HG03439 (cell line): Measurements from ENCODE around the gene TMPRSS6.

Experiments used
- ATAC-seq: cut with Tn5 transposase; IDR thresholded peaks from one replicate; pipeline ENCODE4 v1.9.1; 2021; ENCODE audit warnings: mild to moderate bottlenecking, moderate library complexity; ENCODE audit not compliant: unreplicated experiment

Gene TMPRSS6

GRCh38 chr22:37069719-37070118, 39.8 kb downstream of the TMPRSS6 start:
- ATAC-seq = no peak

DNA sequence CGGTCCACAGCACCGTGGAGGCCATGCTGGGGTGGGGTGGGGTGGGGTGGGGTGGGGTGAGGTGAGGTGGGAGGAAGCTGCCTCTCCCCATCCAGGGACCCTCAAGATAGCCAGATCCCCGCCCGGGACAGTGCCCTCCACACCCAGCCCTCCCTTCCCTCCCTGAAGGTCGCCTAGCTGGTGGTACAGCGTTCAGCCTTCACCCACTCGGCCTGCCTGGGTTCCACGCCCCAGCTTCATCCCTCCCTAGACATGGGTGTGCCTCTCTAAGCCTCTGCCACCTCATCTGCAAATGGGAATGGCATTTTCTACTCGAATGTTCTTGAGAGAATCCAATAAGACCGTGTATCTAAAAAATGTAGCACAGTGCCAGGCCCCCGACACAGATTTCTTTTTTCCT, 40.2 kb downstream of the TMPRSS6 start:
- ATAC-seq = no peak

GRCh38 chr22:37068859-37069258, 40.7 kb downstream of the TMPRSS6 start:
- ATAC-seq = no peak

GRCh38 chr22:37067428-37067827, 42.1 kb downstream of the TMPRSS6 start:
- no peak for ATAC-seq

DNA sequence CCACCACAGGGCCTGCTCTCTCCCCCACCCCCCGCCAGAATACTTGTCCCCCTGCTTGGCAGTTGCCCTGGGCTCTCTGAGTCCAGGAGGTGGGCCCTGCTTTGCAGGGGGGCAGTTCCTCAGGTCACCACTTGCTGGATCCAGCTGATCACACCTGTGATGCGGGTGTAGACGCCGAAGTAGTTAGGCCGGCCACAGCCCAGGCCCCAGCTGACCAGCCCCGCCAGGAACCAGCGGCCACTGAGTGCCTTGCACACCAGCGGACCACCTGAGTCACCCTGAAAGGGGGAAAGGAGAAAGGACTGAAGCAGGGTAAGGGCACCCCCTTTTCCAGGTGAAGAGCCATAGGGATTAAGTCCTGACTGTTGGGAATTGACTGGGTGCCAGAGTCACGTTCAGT, 43.6 kb downstream of the TMPRSS6 start:
- no peak for ATAC-seq

DNA sequence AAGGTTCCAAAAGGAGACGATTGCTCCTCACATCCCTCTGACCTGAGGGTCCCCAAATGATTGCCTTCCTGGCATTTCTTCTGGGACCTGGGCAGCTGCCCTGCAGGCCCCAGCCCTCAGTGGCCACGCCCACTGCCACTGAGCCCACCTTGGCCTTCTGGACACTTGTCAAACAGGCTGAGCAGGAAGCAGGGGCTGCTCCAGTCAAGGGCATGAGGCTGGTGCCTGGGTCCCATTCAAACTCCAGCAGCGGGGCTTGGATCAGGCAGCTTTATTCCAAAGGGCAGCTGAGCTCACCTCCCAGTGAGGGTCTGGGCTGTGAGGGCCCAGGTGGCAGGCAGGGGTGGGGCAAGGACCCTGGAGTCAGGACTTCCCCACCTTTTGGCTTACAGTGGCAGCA, 44.3 kb downstream of the TMPRSS6 start:
- no peak for ATAC-seq

GRCh38 chr22:37064553-37064952, 45.0 kb downstream of the TMPRSS6 start:
- ATAC-seq = no peak

- no peak for ATAC-seq
These were observed 45.8 kb downstream of the TMPRSS6 start for GRCh38 chr22:37063431-37064420.

GRCh38 chr22:37062702-37063381, 46.7 kb downstream of the TMPRSS6 start:
- ATAC-seq = no peak

- ATAC-seq = no peak
These were observed 47.2 kb downstream of the TMPRSS6 start for GRCh38 chr22:37062376-37062675.

DNA sequence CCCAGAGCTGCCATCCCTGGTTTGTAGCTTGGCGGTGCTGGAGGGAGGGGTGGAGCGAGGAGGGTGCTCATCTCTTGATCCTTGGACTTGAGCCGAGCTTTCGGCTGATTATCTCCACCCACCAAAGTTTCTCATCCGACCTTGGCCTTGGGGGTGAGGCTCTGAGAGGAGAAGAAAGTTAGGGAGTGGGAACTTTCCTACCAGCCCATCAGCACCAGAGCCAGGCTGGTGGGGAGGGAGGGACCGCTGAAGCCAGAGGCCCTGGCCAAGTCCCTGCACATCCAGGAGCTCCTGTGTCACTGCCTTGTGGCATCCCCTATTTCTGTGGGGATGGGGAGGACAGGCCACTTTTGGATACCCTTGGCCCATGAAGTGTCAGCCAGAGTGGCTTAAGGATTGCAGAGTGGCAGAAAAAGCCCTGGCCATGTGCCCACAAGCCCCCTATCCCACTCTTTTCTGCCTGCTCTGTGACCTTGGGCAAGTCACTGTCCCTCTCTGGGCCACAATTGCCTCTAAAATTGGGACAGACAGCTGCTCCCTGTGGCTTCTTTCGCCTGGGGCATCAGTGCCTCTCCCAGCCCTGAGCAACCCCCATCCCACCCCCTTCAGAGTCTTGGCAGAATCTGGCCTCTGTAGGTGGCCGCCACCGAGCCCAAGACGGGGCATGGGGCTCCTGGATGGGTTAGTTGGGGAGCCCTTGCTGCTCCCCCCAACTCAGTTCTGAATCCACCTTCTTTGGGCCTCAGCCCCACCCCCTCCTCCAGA, 47.7 kb downstream of the TMPRSS6 start:
- ATAC-seq = no peak

- no peak for ATAC-seq
These were observed 48.5 kb downstream of the TMPRSS6 start for GRCh38 chr22:37060801-37061610.

- no peak for ATAC-seq
These were observed 49.5 kb downstream of the TMPRSS6 start for GRCh38 chr22:37059876-37060449.

GRCh38 chr22:37058917-37059701, 50.4 kb downstream of the TMPRSS6 start:
- no peak for ATAC-seq

DNA sequence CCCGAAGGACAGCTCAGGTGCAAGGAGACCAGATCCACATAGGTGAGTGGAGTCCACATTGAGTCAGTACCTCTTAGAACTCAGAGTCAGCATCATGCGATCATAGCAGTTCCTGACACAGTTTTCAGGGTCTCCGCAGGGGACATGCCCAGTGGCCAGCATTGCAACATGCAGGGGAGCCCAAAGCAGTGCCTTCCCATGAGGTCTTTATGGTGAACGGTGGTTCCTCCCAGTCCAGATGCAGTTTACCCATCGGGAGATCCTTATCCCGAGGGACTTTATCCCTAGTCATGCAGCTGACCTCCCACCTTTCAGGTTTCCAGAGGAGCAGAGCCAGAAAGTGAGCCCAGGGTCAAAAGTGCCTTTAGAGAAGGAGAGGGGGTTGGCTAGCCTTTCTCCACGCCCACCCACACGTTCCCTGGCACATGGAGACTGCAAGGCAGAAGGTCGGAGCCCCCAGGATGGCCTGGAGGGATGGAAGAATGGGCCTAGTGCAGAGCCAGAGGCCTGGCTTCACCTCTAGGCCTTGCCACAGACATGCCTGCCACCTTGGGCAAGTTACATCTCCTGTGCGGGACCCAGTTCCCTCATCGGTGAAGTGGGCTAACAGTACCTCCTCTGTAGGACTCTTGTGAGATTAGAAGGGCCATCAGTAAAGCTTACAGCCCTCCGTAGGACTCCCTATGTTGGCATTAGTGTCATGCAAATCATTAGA, 51.6 kb downstream of the TMPRSS6 start:
- no peak for ATAC-seq

- ATAC-seq = no peak
These were observed 52.3 kb downstream of the TMPRSS6 start for GRCh38 chr22:37057226-37057625.

- no peak for ATAC-seq
These were observed 53.3 kb downstream of the TMPRSS6 start for GRCh38 chr22:37056246-37056645.

DNA sequence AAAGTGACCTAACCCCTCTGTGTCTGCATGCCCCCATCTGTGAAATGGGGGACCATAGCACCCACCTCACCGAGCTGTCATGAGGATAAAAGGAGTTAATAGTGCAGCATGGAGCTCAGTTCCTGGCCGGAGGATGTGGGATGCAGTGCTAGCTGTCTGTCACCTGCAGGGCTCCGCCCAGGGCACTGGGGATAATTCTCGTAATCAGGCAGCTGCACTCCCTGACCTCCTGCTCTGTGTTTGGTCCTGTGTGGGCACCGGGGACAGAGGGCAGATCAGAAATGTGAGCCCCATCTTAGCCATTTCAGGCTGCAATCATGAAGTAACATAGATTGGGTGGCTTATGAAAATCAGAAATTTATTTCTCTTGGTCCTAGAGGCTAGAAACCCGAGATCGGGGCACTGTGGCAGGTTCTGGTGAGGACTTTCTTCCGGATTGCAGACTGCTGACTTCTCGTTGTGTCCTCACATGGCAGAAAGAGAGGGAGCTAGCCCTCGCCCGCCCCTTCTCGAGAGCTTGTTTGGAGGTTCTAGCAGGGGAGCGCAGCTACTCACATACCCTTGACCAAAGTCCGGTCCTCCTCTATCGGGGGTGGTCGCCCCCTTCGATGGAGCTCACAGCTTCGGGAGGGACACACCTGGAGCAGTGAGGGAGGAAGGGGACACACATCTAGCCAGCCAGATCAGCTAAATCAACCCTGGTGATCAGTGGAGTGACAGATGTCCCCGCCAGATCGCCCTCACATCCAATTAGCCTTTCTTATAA, 54.7 kb downstream of the TMPRSS6 start:
- ATAC-seq = no peak
